Central memory CD4-positive, alpha-beta T cell (primary cell): ENCODE data around the gene CALML6.

ENCODE experiments used
- DNase-seq: peaks from one replicate; pipeline ENCODE4 v3.0.0; 2022

CALML6 gene

DNA sequence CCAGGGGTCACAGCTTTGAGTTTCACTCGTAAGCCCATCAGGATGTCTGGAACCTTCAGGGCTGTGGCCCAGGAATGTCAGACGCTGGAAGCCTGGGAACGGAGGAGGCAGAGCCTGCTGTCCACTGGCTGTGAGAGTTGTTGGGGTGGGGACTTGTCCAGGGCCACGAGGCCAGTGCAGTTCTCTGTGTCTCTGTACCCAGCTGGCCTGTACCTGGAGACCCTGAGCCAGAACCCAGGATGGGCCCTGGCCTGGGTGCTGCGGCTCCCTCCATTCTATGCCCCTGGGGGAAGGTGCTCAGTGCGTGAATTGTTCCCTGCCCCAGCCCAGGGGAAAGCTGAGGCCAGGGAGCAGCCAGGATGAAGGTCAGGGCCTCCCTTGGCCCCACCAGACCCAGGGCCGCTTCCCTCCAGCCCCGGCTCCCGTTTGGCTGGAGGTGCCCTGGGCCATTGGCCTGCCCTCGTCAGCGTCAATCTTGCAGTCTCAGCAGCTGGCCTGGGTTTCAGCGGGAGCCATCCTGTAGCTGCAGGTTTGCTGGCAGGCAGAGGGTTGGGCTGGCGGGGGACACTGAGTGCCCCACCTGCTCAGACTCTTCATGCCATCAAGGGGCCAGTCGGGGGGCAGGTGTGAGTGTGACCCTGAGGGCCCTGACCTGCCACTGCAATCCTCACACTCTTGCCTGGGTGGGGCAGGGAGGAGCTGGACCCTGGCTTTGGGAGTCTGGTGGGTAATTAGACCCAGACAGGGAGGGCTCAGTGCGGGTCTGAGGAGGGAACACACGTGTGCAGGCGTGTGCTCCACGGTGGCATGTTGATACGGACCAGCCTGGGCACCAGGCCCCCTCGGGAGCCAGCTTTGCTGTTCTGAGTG is 724 bp upstream of the CALML6 start:
- DNase-seq, result no peak

DNA sequence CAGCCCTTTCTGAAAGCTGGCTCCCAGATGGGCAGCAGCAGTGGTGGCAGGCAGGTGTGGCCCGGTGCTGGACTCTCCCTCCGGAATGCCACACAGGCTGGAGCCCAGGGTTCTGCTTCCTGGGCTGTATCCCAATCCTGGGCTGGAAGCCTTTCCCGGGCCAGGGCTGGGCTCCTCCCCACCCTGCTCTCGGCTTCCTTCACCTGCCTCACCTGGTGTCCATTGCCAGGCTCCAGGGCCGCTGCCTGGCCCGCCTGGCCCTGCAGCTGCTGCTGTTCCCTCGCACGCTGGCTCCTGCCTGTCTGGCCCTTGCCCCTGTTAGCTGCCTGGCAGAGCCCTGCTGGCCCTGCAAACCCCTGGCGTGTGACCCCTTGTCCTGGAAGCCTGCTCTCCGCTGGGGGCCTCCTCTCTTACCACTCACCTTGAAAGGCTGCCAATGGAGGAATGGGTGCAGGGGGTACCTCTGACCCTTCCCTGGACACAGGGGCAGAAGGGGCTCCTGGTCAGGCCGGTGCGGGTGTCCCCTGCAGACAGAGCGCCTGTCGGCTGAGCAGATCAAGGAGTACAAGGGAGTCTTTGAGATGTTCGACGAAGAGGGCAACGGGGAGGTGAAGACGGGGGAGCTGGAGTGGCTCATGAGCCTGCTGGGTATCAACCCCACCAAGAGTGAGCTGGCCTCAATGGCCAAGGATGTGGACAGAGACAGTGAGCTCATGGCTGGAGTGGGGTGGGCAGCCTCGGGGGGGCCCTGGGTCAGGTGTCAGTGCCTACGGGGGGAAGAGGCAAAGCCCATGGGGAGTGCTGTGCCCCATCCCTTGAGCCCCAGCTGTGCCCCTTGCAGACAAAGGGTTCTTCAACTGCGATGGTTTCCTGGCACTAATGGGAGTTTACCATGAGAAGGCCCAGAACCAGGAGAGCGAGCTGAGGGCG is 1.1 kb downstream of the CALML6 start:
- no peak for DNase-seq

DNA sequence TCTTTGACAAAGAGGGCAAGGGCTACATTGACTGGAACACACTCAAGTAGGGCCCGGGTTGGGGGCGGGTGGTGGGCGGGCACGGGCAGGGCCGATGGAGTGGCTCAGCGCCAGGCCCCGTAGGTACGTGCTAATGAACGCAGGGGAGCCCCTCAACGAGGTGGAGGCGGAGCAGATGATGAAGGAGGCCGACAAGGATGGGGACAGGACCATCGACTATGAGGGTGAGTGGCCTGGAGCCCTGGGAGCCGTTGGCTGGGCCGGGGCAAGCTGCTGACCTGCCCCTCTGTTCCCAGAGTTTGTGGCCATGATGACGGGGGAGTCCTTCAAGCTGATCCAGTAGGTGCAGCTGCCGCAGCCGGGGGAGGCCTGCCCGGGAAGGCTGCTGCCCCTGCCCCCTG is 1.8 kb downstream of the CALML6 start:
- DNase-seq, result no peak

DNA sequence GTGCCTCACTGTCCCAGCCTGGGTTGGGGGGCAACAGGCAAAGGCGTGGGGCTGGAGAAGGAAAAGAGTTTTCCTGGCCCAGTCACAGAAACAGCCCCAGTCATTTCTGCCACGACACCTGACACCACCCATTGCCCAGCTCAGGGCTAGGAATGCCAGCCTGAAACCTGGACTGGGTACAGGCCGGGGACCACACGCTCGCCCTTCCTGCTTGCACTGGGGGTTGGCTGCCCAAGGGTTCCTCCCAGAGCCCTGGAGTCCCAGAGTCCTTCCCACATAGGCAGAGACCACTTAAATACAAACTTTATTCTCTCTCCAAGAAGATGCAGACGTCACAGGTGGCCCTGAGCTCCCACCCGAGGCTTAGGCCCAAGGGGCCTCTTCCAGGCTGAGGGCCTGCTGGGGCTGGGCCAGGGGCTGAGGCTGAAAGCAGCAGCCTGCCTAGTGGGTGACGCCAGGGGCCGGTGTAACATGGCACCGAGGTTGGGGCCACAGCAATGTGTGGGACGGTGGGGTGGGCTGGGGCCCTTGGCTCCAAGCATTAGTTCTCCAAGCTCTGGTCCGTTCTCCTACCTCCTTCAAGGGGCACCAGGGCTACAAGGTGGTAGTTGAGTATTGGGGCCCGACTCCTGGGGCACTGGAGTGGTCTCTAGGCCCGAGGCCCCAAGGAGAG is 2.4 kb downstream of the CALML6 start:
- no peak for DNase-seq

DNA sequence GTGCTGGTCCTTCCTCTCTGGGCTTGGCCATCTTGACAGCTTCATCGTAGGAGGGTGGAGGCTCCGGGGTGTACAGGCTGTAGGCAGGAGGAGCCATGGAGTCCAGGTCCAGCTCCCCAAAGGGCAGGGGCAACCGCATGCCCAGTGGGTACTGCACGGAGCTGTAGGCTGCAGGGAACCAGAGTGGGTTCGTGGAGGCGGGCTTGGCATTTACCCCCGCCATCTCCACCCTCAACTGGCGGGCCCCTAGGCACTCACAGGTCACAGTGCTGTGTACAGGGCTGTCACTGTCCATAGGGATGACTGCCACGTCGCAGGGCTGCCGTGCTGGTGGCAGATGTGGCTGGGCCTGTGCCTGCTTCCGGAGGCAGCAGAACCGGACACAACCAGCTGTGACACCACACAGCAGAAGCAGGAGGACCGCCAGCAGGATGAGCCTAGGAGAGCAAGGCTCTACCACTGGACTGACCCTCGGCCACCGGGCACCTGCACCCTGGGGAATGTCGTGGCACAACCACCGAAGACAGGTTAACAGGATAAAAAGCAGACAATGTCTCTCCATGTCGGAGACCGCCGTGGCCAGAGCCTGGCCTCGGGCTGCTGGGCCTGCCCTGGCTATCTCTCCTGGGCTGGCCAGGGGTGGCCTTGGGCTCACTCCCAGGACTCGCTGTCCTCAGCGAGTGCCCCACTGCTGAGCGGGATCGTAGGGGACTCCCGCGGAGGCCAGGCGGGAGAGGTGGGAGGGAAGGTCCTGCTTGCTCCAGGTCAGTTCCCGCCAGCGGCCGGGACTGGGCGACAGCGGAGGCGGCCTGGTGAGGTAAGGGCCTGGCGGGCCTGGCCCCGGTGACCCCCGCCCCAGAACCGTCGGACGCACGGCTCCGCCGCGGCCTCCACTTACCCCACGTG is 3.2 kb downstream of the CALML6 start:
- DNase-seq, result no peak

DNA sequence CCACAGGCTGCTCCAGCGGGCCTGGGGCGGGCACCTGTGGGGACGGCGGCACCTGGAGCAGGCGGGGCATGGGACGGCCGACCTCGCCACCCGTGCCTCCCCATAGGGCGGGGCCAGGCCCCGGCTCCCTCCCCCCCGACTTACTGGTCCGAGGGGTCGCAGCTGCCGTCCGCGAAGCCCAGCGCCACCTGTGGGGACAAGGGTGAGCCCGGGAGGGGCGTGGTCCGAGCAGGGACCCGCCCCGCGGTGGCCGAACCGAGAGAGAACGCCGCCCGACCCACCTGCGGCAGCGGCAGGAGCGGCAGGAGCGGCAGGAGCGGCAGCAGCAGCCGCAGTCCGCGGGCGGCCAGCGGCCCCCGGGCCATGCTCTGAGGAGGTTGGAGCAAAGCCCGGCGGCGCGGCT is 3.8 kb downstream of the CALML6 start, which contains the start of gene TMEM52:
Gene TMEM52 (minus strand): TSS at position 379 of the 403 bp plus-strand sequence. CDS start 14 bp downstream, at position 365.
- no peak for DNase-seq

DNA sequence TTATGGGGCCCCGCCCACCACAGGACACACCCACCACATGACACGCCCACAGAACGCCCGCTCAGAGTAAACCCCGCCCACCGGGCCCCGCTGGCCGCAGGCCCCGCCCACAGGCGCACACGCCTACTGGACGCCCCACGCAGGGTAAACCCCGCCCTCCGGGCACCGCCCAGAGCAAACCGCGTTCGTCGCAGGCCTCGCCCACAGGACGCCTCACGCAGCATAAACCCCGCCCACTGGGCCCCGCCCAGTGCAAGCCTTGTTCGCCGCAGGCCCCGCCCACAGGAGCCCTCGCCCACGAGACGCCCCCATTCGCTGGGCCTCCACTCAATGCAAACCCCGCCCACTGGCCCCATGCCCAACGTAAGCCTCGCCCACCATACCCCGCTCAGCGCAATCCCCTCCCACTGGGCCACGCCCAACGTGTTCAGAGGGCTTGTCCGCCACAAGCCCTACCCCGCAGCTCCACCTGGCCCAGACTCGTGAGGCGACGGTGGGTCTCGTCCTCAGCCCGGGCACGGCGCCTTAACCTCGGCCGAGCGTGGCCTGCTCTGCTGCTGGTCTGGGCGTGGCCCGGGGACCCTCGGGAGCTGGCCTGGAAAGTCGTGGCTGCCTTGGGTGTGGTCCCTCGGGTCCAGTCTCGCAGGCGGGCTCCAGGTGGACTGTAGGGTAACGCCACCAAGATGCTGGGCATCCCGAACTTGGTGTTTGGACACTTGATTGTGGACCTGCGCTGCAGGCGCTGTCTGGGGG is 4.4 kb downstream of the CALML6 start:
- DNase-seq, result peak; percentile 100

DNA sequence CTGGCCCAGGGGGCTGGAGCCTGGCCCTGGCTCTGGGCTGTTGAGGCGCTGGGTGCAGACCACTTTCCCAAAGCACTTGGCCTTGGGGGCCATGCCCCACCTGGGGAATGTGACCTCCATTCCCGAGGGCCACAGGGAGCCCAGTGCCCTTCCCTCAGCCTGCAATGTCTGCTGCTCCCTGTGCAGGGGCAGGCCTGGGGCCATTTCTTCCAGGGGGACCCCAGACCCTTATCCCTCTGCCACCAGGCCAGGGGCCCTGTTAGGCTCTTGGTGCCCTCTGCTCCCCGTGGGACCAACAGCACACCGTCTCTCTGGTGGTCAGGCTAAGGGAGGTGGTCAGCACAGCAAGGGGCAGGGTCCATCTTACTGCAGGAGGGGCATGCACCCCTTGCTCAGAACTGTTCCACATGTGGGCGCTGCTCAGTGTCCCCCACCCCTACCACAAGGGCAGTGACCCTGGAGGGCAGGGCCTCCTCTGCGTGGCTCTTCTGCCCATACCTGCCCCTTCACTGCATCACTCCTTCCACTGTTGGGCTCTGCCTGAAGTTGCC is 5.1 kb downstream of the CALML6 start:
- DNase-seq, result no peak

DNA sequence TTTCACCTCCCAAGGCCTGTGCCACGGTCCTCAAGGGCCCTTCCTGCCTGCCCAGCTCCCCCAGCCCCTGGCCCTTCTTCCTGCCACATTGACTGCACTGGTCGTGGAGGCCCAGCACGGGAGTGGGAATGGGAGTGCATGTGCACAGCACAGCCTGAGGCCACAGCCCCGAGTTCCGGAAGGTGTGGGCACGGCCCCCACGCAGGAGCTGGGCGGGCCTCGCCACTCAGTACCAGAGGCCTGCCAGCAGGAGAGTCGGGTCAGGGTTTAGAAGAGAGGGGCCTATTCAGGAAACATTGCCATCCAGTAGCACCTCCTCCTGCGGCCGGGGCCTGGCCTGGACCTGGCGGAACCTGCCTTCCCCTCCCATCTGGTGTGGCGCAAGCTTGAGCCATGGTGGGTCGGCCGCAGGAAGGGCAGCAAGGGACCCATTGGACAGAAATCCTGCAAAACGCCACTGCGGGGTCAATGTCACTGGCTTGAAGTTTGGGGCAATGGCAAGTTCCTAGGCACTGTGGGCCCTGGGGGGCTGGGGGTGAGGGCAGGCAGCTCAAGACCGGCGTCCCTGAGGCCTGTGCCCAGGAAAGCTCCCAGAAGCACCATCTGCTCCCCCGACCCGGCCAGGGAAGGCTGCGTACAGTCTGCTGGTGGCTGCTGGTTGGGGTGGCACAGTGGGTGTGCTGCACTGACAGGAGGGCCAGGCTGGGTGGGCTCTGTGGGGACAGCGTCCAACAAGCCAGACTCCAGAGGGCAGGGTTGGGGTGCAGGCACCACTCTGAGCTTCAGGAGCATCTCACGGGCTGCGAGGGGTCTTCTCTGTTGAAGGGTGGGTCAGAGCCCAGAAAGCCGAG is 5.8 kb downstream of the CALML6 start:
- DNase-seq, result no peak

DNA sequence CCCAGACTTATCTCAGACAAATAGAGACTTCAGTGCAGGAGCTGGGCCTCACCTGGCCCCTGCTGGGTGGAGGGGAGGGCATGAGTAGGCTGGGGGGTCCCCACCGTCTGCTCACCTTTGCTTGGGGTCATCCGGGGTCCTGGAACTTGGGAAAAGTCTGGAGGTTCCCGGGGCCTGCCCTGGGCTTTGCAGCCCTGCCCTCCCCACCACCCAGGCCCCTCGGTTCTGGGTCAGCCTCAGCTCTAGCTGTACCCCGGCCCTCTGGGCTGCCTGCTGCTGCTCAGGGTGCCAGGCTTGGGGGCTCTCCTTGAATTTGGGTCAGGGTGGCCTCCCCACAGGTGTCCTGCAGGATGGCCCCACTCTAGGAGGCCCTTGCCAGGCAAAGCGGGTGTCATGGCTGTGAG is 6.4 kb downstream of the CALML6 start:
- DNase-seq, result no peak

DNA sequence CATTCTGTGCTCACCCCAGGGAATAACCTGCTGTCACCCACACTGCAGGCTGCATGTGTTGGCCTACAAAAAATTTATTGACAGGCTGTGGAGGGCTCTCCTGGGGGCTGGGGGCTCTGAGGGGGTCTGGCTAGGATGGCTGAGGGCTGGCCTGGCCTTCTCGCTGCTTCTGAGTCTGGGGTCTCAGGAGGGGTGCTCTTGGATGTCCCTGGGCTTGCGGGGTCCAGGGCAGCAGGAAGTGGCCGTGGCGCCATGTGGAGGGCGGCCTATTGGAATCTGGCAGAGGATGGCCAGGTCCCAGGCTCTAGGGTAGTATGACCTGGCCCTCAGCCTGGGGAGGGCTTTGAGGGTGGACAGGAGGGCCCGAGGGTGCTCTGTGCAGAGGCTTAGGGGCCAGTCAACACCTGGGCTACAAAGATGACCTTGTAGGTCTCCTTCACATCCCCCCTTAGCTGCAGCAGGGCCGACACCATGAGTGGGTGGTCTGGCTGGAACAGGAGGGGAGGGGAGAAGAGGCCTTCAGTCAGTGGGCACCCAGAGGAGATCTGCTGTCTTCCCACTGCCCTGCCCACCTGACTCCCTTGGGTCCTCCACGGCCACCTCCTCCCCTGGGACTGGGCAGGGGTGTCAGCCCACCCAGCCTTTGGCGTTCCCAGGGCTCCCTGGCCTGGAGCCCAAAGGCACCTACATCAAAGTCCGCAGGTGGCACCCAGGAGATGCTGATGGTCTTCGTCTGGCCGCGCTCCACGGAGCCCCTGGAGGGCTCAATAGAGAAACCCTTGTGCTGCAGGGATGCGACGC is 7.0 kb downstream of the CALML6 start:
- no peak for DNase-seq

DNA sequence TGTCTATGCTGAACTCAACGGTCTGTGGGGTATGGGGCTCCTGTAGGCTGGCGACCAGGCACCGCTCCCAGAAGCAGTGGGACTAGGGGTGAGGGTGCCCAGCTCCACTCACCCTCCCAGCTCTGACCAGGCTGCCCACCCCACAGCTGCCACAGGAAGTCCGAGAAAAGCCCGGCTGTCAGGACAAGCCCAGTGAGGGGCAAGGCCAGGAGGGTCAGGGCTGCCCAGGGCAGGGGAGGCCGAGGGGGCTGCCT is 7.6 kb downstream of the CALML6 start:
- no peak for DNase-seq

DNA sequence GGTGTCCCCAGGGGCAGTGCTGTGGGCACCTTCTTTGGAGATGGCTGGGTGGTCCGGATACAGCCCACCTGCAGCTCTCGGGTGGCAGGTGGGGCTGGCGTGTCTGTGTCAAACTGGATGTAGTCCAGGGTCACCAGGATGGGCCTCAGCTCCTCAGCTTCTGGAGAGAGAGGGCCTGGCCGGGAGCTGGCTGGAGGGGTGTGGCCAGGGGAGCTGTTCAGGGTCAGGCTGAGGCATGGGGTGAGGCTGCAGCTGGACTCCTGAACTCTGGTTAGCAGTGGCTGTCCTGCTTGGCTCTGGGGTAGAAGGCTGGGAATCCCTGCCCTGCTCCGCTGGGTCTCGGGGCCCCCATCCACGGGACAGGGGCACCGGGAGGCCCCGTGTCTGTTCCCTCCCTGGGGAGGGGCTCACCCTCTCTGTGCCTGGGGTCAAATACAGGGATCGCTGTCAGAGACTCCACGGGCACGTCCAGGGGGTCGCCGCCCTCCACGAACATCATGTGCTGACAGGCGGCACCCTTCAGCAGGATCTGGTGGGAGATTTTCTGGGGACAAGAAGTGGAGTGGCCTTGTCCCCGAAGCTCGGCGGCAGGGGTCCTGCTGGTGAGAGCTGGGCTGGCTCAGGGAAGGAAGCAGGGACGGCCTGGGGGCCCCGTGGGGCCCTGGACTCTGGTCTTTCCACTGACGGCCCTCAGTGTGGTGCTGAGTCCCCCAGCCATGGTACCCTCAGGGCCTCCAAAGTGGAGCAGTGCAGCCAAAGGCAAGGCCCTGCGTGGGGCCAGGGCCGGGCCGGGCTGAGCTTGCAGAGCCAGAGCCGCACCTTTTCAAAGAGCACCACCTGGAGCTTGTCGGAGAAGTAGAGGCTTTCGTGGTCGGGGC is 8.1 kb downstream of the CALML6 start:
- DNase-seq, result no peak

DNA sequence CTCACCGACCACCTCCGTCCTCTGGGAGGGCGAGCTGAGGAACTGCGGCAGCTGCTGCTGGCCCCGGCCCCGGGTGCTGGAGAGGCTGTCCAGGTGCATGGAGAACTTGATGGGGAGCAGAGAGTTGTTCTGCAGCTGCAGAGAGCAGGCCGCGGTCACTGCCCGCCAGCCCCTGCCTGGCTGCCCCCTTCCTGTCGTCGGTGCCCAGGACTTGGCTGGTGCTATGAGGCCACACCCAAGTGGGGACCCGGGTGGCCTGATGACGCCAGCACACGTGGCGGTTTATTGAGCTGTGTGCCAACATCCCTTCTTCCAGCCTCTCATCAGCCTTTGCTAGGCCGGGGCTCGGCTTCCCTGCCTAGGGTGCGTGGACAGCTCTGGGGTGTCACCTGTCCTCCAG is 9.3 kb downstream of the CALML6 start:
- no peak for DNase-seq

DNA sequence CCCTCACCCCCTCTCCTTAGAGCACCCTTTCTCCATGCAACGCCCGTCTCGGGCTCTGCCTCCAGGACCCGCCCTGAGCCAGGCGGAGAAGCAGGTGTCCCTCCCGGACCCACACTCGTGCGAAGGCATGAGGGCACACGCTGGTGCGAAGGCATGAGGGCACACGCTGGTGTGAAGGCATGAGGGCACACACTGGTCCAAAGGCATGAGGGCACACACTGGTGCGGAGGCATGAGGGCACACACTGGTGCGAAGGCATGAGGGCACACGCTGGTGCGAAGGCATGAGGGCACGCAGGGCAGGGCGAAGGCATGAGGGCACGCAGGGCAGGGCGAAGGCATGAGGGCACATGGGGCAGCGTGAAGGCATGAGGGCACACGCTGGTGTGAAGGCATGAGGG is 9.8 kb downstream of the CALML6 start:
- DNase-seq, result no peak

DNA sequence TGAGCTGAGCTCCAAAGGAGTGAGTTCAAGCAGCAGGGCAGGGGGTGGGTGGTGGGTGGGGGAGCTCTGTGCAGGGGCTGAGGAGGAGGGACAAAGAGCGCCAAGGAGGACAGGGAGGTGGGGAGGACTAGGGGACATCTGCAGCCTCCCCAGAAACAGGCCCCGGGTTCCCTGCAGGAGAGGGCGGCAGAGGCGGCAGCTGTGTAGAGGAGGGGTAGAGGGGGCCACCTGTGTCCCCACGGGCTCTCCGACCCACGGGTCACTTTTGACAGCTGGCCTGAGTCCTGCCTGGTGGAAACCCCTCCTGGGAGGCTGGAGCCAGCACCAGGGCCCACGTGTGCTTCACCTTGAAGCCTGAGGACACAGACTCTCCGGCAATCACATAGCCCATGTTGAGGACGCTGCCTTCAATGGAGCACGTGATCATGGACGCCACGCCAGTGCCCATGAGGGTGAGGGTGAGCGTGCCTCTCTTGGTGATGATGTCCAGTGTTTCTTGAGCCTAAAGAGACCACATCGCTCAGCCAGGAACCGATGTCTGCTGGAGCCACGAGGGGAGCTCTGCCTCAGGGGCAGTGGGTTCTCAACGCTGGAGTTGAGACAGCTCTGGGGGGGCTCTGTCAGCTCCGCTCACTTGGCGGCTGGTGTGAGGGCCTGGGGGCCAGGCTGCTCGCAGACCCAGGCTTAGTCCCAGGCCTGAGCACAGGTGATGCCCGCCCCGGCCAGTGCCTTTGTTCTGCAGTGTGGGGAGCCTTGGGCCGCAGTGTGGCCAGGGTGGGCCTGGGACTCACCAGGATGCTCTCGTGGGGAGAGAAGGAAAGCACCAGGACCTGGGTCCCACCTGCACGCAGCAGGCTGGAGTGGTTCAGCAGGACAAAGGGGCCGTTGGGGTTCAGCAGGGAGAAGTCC is 10.6 kb downstream of the CALML6 start:
- DNase-seq, result no peak

DNA sequence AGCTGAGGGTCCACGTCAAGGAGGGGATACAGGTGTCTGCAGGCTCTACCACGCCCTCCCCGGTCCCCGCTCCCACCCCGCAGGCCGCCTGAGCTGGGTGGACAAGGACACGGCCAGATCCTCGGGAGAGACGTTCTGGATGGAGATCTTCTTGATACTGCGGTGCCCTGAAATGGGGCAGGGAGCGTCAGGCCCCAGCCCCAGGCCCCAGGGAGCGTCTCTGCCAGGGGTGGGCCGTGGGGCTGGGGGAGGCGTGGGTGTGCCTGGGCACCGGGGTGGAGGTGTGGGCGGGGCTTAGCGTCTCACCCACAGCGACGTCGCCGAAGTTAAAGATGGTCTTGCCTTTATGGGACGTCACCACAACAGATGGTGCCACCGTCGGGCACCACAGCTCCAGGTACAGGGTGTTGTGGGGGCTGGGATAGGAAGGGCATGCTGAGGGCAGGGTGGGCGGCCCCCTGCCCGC is 11.3 kb downstream of the CALML6 start:
- DNase-seq, result no peak
